ENCODE results near the gene SND1.

- TF ChIP-seq TARDBP (IDR thresholded peaks at IDR 0.05) (no peak), LEF1 (IDR thresholded peaks at IDR 0.05; ENCODE audit: borderline replicate concordance) (no peak), FOXA1 (IDR thresholded peaks at IDR 0.05) (no peak), FOXM1 (IDR thresholded peaks at IDR 0.05; ENCODE audit: borderline replicate concordance) (no peak), BHLHE40 (IDR thresholded peaks at IDR 0.05; ENCODE audit: borderline replicate concordance) (no peak), SP1 (IDR thresholded peaks at IDR 0.05) (no peak)
Measured at GRCh38 chr7:128057909-128058308, 405.9 kb downstream of the SND1 start.
